ENCODE measurements around the gene PTGR1. TPM values are rescaled to one million over a fixed set of nuclear protein-coding genes. Genes with fewer than 3 reads are reported as not detected.

Gene PTGR1
- total RNA-seq, 2 donors from 2014 or later = 2.0 TPM; not detected in 1

- no peak for ATAC-seq
- DNase-seq = no peak
- peaks cover 34% of the 10 kb centered on the region for H3K9me3 ChIP-seq (ENCODE audit: control insufficient read depth, low read length, poor library complexity, severe bottlenecking)
- H3K36me3 Mint-ChIP-seq (ENCODE audit: low read depth) = peaks cover 5% of the 10 kb centered on the region
- no peaks in the 10 kb centered on the region for H3K4me1 Mint-ChIP-seq
- H3K4me3 Mint-ChIP-seq = no peak overlapping the region
- H3K27ac Mint-ChIP-seq = no peak overlapping the region
- no peaks in the 10 kb centered on the region for H3K27me3 Mint-ChIP-seq
Measured at GRCh38 chr9:111548623-111549022, 50.8 kb downstream of the PTGR1 start.

GRCh38 chr9:111542497-111543254 lies 56.8 kb downstream of the PTGR1 start:
- Mint-ChIP-seq H3K27me3 (no peaks in the 10 kb centered on the region), H3K27ac (no peak overlapping the region), H3K4me1 (no peaks in the 10 kb centered on the region), H3K4me3 (no peak overlapping the region), H3K36me3 (ENCODE audit: low read depth) (peaks cover 5% of the 10 kb centered on the region)
- no peak for ATAC-seq
- H3K9me3 ChIP-seq (ENCODE audit: control insufficient read depth, low read length, poor library complexity, severe bottlenecking) = peaks cover 40% of the 10 kb centered on the region
- no peak for DNase-seq

GRCh38 chr9:111533099-111533790 lies 66.2 kb downstream of the PTGR1 start:
- no peaks in the 10 kb centered on the region for H3K27me3 Mint-ChIP-seq
- DNase-seq (no peak), ATAC-seq (no peak)
- H3K9me3 ChIP-seq (ENCODE audit: control insufficient read depth, low read length, poor library complexity, severe bottlenecking) = peaks cover 10% of the 10 kb centered on the region
- peaks cover 8% of the 10 kb centered on the region for H3K36me3 Mint-ChIP-seq (ENCODE audit: low read depth)
- no peak overlapping the region for H3K4me3 Mint-ChIP-seq
- H3K27ac Mint-ChIP-seq = no peak overlapping the region
- no peaks in the 10 kb centered on the region for H3K4me1 Mint-ChIP-seq

- H3K36me3 Mint-ChIP-seq (ENCODE audit: low read depth) = peaks cover 11% of the 10 kb centered on the region
- ATAC-seq = no peak
- no peak overlapping the region for H3K4me3 Mint-ChIP-seq
Measured at GRCh38 chr9:111531716-111532115, 67.7 kb downstream of the PTGR1 start.

GRCh38 chr9:111529787-111530186 lies 69.7 kb downstream of the PTGR1 start:
- ATAC-seq (no peak), DNase-seq (no peak)
- H3K36me3 Mint-ChIP-seq (ENCODE audit: low read depth) = peaks cover 14% of the 10 kb centered on the region
- H3K4me1 Mint-ChIP-seq = peaks cover 17% of the 10 kb centered on the region
- H3K9me3 ChIP-seq (ENCODE audit: control insufficient read depth, low read length, poor library complexity, severe bottlenecking) = peaks cover 4% of the 10 kb centered on the region
- H3K4me3 Mint-ChIP-seq = no peak overlapping the region
- H3K27ac Mint-ChIP-seq = no peak overlapping the region
- H3K27me3 Mint-ChIP-seq = peaks cover 8% of the 10 kb centered on the region

More at GRCh38 chr9:111531716-111532115, 67.7 kb downstream of the PTGR1 start:
- H3K27ac Mint-ChIP-seq = no peak overlapping the region
- DNase-seq = no peak
- peaks cover 4% of the 10 kb centered on the region for H3K9me3 ChIP-seq (ENCODE audit: control insufficient read depth, low read length, poor library complexity, severe bottlenecking)
- H3K4me1 Mint-ChIP-seq = peaks cover 3% of the 10 kb centered on the region
- H3K27me3 Mint-ChIP-seq = no peaks in the 10 kb centered on the region

GRCh38 chr9:111527347-111527746 lies 72.1 kb downstream of the PTGR1 start:
- peaks cover 10% of the 10 kb centered on the region for H3K36me3 Mint-ChIP-seq (ENCODE audit: low read depth)
- DNase-seq = no peak
- ATAC-seq = no peak
- no peak overlapping the region for H3K4me3 Mint-ChIP-seq
- peaks cover 23% of the 10 kb centered on the region for H3K4me1 Mint-ChIP-seq
- H3K27ac Mint-ChIP-seq = peak overlapping the region; percentile 42
- no peaks in the 10 kb centered on the region for H3K9me3 ChIP-seq (ENCODE audit: control insufficient read depth, low read length, poor library complexity, severe bottlenecking)
- peaks cover 8% of the 10 kb centered on the region for H3K27me3 Mint-ChIP-seq

GRCh38 chr9:111525056-111525977 lies 74.1 kb downstream of the PTGR1 start, which contains the start of gene ZNF483:
Gene ZNF483 (plus strand): TSS chr9:111525179. CDS start chr9:111527396, 2,217 bp downstream.
- Mint-ChIP-seq H3K4me1 (peaks cover 23% of the 10 kb centered on the region), H3K27ac (peak within 1 kb of the TSS; percentile 97), H3K36me3 (ENCODE audit: low read depth) (peaks cover 10% of the 10 kb centered on the region), H3K27me3 (peaks cover 8% of the 10 kb centered on the region), H3K4me3 (peak within 1 kb of the TSS; percentile 94)
- no peaks in the 10 kb centered on the region for H3K9me3 ChIP-seq (ENCODE audit: control insufficient read depth, low read length, poor library complexity, severe bottlenecking)
- ATAC-seq (peak; percentile 95), DNase-seq (peak; percentile 50 to 66 (median 64))

GRCh38 chr9:111524731-111525055 lies 74.8 kb downstream of the PTGR1 start:
- Mint-ChIP-seq H3K27me3 (peaks cover 14% of the 10 kb centered on the region), H3K27ac (peak overlapping the region; percentile 97), H3K36me3 (ENCODE audit: low read depth) (peaks cover 13% of the 10 kb centered on the region), H3K4me3 (peak overlapping the region; percentile 94), H3K4me1 (peaks cover 23% of the 10 kb centered on the region)
- no peaks in the 10 kb centered on the region for H3K9me3 ChIP-seq (ENCODE audit: control insufficient read depth, low read length, poor library complexity, severe bottlenecking)
- DNase-seq (no peak), ATAC-seq (no peak)

GRCh38 chr9:111516061-111516465 lies 83.4 kb downstream of the PTGR1 start:
- ATAC-seq (no peak), DNase-seq (no peak)
- Mint-ChIP-seq H3K36me3 (ENCODE audit: low read depth) (peaks cover 6% of the 10 kb centered on the region), H3K4me3 (no peak overlapping the region), H3K27me3 (peaks cover 9% of the 10 kb centered on the region), H3K4me1 (peaks cover 6% of the 10 kb centered on the region), H3K27ac (no peak overlapping the region)
- H3K9me3 ChIP-seq (ENCODE audit: control insufficient read depth, low read length, poor library complexity, severe bottlenecking) = no peaks in the 10 kb centered on the region

- Mint-ChIP-seq H3K36me3 (ENCODE audit: low read depth) (peaks cover 3% of the 10 kb centered on the region), H3K4me3 (no peak overlapping the region), H3K27me3 (peaks cover 5% of the 10 kb centered on the region), H3K4me1 (peaks cover 6% of the 10 kb centered on the region), H3K27ac (no peak overlapping the region)
- H3K9me3 ChIP-seq (ENCODE audit: control insufficient read depth, low read length, poor library complexity, severe bottlenecking) = no peaks in the 10 kb centered on the region
- ATAC-seq = no peak
- no peak for DNase-seq
Measured at GRCh38 chr9:111514967-111515366, 84.5 kb downstream of the PTGR1 start.

Data from T-helper 17 cell (primary cell).